ENCODE measurements around the gene TBC1D22A. TPM values are rescaled to one million over a fixed set of nuclear protein-coding genes. Genes with fewer than 3 reads are reported as not detected.

Gene TBC1D22A
- total RNA-seq, 1 experiment from 2014 or later = 12.2 TPM

- no peak for DNase-seq (ENCODE audit: low read depth)
Observed at GRCh38 chr22:47093720-47094119, 331.3 kb downstream of the TBC1D22A start.

DNA sequence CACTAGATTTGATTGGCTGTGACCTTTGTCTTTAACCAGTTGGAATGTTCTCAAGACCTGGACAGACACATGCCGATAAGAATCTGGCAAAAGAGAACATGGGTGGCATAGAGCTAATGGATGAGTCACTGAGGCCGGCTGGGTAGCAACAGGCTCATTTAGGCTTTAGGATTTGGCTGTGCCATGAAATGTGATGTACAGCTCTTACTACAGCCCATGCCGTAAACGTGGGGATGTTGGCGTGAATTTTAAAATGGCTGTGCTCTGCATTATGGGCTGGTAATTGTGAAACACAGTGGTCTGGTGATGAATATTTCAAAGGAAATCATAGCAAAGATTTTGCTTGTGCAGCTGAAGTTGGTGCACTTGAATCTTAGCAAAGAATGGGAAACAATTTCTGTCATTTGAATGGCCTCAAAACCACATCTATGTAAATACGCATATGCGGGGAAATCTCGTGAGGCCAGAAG is 332.4 kb downstream of the TBC1D22A start:
- DNase-seq (ENCODE audit: low read depth) = peak; percentile 28

DNA sequence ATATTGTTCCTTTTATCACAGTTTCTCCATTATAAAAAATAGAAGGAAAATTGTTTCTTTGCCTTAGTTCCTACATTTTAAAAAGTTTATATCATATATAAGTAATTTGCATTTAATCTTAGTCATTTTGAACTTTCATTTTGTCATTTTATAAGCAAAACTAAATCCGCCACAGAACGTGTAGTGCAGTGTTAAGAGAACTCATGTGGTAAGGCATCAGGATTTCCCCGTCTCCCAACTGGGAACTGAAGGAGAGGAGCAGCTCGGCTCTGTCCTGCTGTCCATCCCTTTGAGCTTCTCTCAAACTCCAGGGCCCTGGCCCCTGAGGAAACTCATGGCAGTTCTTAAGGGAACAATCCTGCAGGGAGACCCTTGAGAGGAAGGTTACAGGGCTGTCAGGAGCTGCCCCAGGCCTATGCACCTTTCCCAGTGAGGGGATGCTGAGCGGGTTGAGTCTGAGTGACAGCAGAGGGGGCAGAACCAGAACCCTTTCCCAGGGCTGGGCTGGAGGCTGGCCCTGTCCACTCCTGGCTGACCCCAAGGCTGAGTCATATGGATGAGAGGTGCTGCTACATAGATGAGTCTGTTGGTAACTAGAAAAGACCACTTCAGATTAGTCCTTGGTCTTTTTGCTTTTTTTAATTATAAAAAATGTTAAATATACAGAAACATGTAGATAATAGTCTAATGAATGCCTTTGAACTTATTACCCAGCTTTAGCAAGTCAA is 333.1 kb downstream of the TBC1D22A start:
- no peak for DNase-seq (ENCODE audit: low read depth)

DNA sequence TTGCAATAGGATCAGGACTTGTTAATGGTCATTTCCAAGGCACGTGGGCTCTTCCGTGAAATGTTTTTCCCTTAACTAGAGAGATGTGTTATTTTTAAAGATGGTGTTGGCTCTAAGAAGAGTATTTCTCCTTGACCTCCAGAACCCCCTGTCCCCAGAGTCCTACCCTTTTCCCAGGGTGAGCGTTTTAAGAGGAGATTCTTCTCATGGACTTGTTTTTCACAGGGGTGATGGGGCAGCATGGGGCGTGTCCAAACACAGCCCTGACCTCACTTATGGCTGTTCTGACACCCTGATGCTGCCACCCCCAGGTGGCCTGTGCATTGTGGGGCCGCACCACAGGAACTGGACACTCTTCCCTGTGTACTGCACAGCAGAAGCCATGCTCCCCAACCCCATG is 335.7 kb downstream of the TBC1D22A start:
- DNase-seq (ENCODE audit: low read depth) = no peak

- no peak for DNase-seq (ENCODE audit: low read depth)
Observed at GRCh38 chr22:47098554-47098953, 336.1 kb downstream of the TBC1D22A start.

- DNase-seq (ENCODE audit: low read depth) = no peak
Observed at GRCh38 chr22:47100019-47100418, 337.6 kb downstream of the TBC1D22A start.

GRCh38 chr22:47100646-47101200 is 338.3 kb downstream of the TBC1D22A start:
- DNase-seq (ENCODE audit: low read depth) = no peak

- no peak for DNase-seq (ENCODE audit: low read depth)
Observed at GRCh38 chr22:47101321-47101885, 339.0 kb downstream of the TBC1D22A start.

DNA sequence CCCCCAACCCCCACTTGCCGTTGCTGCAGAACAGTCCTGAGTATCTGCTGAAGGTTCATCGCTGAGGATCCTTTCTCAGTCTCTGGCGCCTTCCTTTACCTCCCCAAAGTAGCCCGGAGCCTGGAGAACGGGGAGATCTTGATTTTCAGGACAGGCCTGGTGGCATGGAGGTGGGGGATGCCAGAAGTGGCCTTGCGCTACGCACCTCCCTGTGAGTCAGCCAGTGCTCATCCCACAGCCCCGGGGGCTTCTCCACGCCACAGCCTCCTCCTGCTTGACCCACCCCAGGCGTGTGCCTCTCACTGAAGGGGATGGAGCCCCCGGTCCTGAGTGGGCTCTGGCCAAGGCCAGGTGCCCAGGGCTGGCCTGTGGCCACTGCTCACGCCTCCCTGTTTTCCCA is 339.6 kb downstream of the TBC1D22A start:
- no peak for DNase-seq (ENCODE audit: low read depth)

GRCh38 chr22:47102648-47103047 is 340.2 kb downstream of the TBC1D22A start:
- DNase-seq (ENCODE audit: low read depth) = no peak

DNA sequence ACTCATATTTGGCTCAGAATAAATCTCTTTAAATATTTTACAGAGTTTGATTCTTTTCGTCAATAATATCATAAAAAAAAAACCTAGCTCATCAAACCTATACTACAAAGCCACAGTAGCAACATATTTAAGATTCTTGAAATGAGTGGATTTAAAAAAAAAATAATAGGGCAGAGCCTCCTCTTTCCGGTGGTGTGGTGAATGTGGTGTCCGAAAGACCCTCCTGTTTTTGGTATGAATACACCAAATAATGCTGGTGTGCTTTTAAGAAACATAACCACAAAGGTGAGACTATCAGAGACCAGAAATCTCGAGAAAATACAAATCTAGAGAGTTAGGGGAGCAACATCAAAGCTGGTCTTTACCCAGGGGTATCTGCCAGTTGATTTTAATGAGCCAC is 342.6 kb downstream of the TBC1D22A start:
- no peak for DNase-seq (ENCODE audit: low read depth)

- DNase-seq (ENCODE audit: low read depth) = no peak
Observed at GRCh38 chr22:47106806-47107205, 344.4 kb downstream of the TBC1D22A start.

DNA sequence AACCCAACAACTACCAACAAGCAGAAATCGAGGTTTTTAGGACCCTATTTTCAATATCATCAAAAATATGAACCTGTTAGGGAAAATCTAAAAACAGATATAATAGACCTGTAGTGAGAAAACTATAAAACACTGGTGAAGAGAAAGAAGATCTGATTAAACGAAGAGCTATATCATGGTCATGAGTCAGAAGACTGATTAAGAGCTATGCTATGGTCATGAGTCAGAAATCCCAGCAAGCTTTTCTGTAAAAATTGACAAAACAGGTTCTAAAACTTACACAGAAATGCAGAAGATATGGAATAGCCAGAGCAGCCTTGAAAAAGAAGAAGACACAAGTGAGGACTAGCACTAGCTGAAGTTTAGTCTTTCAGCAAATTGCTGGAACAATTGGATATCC is 345.0 kb downstream of the TBC1D22A start:
- DNase-seq (ENCODE audit: low read depth) = peak; percentile 82

DNA sequence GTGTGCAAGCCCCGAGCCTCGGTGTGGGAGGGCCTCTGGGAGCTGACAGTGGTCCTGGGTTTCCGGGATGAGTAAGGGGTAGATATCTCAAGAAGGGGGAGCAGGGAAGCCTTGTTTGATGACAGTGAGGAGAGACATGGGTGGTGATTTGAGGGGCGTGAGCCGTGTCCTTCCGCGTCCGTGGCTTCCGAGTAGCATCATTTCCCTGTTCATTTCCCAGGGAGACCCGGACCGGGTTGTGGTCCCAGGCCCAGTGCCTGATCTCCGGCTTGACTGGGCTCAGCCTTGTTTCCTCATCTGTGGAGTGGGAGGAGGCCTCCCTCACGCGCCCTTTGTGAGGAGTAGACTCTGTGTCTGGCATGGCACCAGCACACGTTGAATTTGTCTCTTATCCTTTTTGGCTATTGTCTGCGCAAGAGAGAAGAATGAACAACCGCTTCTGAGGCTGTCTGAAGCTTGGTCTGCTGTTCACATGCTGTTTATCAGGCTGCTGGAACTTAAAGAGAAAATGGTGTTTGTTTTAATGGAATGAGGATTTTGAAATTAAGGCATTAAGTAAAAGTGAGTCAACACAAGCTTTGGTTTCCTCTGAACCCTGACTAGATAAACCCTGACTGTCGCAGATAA is 348.5 kb downstream of the TBC1D22A start:
- DNase-seq (ENCODE audit: low read depth) = no peak

DNA sequence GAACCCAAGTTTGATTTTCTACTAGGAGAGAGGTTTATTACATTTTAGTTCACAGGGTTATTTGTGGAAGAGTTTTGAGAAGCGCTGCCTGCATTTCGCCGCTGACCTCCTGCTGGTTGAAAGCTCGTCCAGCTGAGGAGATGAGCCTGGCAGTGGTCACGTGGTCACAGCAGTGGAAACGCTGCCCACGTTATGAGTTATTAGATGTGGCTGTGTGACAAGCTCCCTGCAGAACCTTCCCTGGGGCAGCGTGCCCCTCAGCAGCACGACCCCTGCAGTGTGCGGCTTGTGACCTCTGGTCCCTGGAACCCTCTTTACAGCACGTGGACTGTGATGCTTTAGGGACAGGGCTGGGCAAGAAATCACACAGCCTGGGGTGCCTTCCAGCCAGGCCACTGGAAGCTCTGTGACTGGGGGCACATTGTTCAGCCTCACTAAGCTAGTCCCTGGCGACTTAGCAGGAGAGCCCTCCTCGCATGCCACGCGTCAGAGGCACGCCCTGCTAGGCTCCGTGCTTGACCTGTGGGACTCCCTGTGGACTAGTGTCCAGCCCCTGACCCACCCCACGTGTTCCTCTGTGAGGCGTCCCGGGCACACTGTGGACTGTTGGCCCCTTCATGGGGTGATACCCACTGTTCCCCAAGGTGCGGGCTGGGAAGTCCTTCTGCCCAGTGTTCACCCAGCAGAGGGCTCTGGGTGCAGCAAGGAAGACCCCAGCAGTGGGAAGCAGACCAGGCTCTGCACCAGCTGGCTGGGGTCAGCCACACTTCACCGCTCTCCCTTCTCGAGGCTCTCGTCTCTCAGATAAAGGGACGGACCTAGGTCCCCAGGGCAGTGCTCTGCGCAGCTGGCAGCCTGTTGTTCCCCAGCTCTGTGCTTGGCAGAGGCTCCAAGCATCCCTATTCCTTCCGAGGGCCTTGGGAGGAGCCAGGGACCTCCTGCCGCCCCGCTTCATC is 349.5 kb downstream of the TBC1D22A start:
- DNase-seq (ENCODE audit: low read depth) = no peak

- DNase-seq (ENCODE audit: low read depth) = no peak
Observed at GRCh38 chr22:47112582-47112965, 350.1 kb downstream of the TBC1D22A start.

GRCh38 chr22:47112994-47113852 is 350.8 kb downstream of the TBC1D22A start:
- no peak for DNase-seq (ENCODE audit: low read depth)

DNA sequence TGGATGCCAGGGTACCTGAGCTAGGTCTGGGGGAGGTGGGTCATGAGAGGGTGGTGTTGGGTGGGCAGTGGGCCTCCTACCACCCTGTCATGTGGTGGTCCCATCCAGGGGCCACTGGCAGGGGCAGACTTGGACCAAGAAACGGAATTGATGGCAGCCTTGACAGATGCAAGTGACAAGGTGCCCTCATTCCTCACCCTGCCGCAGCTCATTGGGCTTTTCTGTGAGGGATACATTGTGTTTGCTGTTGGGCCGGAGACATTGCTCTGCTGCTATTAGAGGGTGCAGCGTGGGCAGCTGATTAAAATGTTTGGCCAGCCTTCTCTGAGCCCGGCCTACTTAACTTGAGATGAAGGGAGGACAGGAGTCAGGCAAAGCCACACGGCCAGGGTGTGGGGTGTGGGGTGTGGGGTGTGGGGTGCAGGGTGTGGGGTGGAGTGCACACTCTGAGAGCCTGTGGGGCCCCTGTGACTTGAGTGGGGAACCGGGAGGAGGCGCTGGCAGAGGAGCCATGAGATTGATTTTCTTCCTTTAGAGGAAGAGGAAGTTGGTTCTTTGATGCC is 351.5 kb downstream of the TBC1D22A start:
- no peak for DNase-seq (ENCODE audit: low read depth)

GRCh38 chr22:47114813-47115517 is 352.5 kb downstream of the TBC1D22A start:
- no peak for DNase-seq (ENCODE audit: low read depth)
